Activated naive CD8-positive, alpha-beta T cell treated with anti-CD3 and anti-CD28 coated beads, Interleukin-2, amount 50 U/mL, for 16 hours (primary cell): ENCODE results near the gene PPP2R2C.

Source experiments
- DNase-seq: peaks from one replicate; pipeline ENCODE4 v3.0.0-alpha.2; 2020; ENCODE audit warnings: low read depth, low spot score

Gene PPP2R2C

GRCh38 chr4:6404611-6405396 is 67.6 kb downstream of the PPP2R2C start:
- DNase-seq: no peak

GRCh38 chr4:6403400-6403685 is 69.1 kb downstream of the PPP2R2C start:
- no peak for DNase-seq

- DNase-seq: no peak
Observed at GRCh38 chr4:6402566-6403399, 69.6 kb downstream of the PPP2R2C start.

GRCh38 chr4:6401797-6402196 is 70.6 kb downstream of the PPP2R2C start:
- no peak for DNase-seq

- no peak for DNase-seq
Observed at GRCh38 chr4:6396696-6397236, 75.6 kb downstream of the PPP2R2C start.

GRCh38 chr4:6395466-6396228 is 76.8 kb downstream of the PPP2R2C start:
- no peak for DNase-seq

- no peak for DNase-seq
Observed at GRCh38 chr4:6394671-6395081, 77.7 kb downstream of the PPP2R2C start.

- DNase-seq: no peak
Observed at GRCh38 chr4:6393544-6394475, 78.6 kb downstream of the PPP2R2C start.

- DNase-seq: no peak
Observed at GRCh38 chr4:6393066-6393465, 79.3 kb downstream of the PPP2R2C start.

- DNase-seq: no peak
Observed at GRCh38 chr4:6392407-6392806, 80.0 kb downstream of the PPP2R2C start.

- DNase-seq: no peak
Observed at GRCh38 chr4:6391852-6392188, 80.6 kb downstream of the PPP2R2C start.

GRCh38 chr4:6391186-6391851 is 81.1 kb downstream of the PPP2R2C start:
- no peak for DNase-seq

- no peak for DNase-seq
Observed at GRCh38 chr4:6390356-6390755, 82.1 kb downstream of the PPP2R2C start.

GRCh38 chr4:6389142-6389825 is 83.1 kb downstream of the PPP2R2C start:
- DNase-seq: no peak

- DNase-seq: no peak
Observed at GRCh38 chr4:6388713-6389112, 83.7 kb downstream of the PPP2R2C start.

- no peak for DNase-seq
Observed at GRCh38 chr4:6387946-6388345, 84.5 kb downstream of the PPP2R2C start.

- DNase-seq: no peak
Observed at GRCh38 chr4:6386091-6386490, 86.3 kb downstream of the PPP2R2C start.

- DNase-seq: no peak
Observed at GRCh38 chr4:6385288-6385687, 87.1 kb downstream of the PPP2R2C start.

- DNase-seq: no peak
Observed at GRCh38 chr4:6384541-6384940, 87.9 kb downstream of the PPP2R2C start.

GRCh38 chr4:6383929-6384328 is 88.5 kb downstream of the PPP2R2C start:
- no peak for DNase-seq
